ENCODE measurements around the gene STK39. TPM values are rescaled to one million over a fixed set of nuclear protein-coding genes. Genes with fewer than 3 reads are reported as not detected.
A peak's percentile ranks its signal among the peaks of the same experiment; 100 is the strongest.

STK39 gene
- total and polyA plus RNA-seq, 2 donors from 2014 or later: 15.9 to 27.1 TPM

DNA sequence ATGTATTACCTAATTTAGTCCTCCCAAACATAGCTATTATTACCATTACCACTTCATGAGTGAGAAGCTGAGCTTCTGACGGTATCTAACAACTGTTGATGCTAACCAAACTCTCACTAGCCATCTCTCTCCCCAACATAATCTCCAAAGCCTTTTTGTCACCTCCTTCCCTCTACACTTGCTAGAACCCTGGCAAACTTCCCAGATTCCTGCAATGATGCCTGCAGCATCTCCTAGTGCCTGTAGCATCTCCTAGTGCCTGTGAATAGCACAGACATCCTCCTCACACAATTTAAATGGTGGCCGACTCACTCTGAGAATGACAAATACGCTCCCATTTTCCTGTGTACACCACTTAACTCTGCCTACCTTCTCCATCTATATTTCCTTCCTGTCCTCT, 126.7 kb downstream of the STK39 start:
- Histone ChIP-seq H3K9me3 (ENCODE audit: control insufficient read depth in 2 of 3, insufficient read depth in 1 of 3, low read length in 3 of 3) (no peaks in the 10 kb centered on the region), H3K27me3 (ENCODE audit: control insufficient read depth, insufficient read depth, low read length) (no peaks in the 10 kb centered on the region), H3K27ac (ENCODE audit: low read depth in 2 of 2, low read length in 2 of 2) (no peak overlapping the region), H3K9ac (ENCODE audit: low read length in 3 of 3) (no peak overlapping the region), H3K36me3 (ENCODE audit: control insufficient read depth in 2 of 3, insufficient read depth in 3 of 3, low read length in 3 of 3) (peaks cover 0 to 2% (median 0%) of the 10 kb centered on the region in 3 donors), H3K4me3 (ENCODE audit: low read length in 3 of 3) (no peak overlapping the region), H3K4me1 (ENCODE audit: control insufficient read depth in 2 of 3, insufficient read depth in 2 of 3, low read depth in 1 of 3, low read length in 3 of 3) (no peaks in the 10 kb centered on the region)
- DNase-seq (no peak), FAIRE-seq (no peak)
- intact Hi-C loops (cut with DNase I): no loop called here
- TF ChIP-seq, protein P1, sequence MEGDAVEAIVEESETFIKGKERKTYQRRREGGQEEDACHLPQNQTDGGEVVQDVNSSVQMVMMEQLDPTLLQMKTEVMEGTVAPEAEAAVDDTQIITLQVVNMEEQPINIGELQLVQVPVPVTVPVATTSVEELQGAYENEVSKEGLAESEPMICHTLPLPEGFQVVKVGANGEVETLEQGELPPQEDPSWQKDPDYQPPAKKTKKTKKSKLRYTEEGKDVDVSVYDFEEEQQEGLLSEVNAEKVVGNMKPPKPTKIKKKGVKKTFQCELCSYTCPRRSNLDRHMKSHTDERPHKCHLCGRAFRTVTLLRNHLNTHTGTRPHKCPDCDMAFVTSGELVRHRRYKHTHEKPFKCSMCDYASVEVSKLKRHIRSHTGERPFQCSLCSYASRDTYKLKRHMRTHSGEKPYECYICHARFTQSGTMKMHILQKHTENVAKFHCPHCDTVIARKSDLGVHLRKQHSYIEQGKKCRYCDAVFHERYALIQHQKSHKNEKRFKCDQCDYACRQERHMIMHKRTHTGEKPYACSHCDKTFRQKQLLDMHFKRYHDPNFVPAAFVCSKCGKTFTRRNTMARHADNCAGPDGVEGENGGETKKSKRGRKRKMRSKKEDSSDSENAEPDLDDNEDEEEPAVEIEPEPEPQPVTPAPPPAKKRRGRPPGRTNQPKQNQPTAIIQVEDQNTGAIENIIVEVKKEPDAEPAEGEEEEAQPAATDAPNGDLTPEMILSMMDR (IDR thresholded peaks at IDR 0.05; ENCODE audit: borderline replicate concordance, extremely low read depth, insufficient read depth): no peak

DNA sequence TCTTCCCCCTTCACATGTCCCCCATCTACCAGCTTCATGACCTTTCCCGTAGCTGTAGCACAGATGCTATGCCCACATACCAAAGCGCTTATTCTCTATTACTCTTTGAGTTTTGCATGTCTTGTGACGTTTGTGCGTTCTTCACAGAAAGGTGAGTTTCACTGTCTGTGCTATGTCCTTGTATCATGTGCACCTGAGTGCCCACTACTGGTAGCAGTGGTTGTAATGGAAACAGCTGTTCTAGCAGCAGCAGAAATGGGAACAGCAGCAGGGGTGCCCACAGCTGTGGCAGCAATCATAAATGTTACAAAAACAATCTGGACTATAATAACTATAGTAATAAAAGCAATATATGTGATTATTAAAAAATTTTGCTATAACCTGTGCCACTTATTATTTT, 127.1 kb downstream of the STK39 start:
- peaks cover 0 to 5% (median 0%) of the 10 kb centered on the region in 3 donors for H3K36me3 ChIP-seq (ENCODE audit: control insufficient read depth in 2 of 3, insufficient read depth in 3 of 3, low read length in 3 of 3)
- no peak for DNase-seq
- no peaks in the 10 kb centered on the region for H3K4me1 ChIP-seq (ENCODE audit: control insufficient read depth in 2 of 3, insufficient read depth in 2 of 3, low read depth in 1 of 3, low read length in 3 of 3)
- no peaks in the 10 kb centered on the region for H3K27me3 ChIP-seq (ENCODE audit: control insufficient read depth, insufficient read depth, low read length)
- TF ChIP-seq, protein P1 (IDR thresholded peaks at IDR 0.05; ENCODE audit: borderline replicate concordance, extremely low read depth, insufficient read depth): no peak
- intact Hi-C loops (cut with DNase I): no loop called here
- H3K27ac ChIP-seq (ENCODE audit: low read depth in 2 of 2, low read length in 2 of 2): no peak overlapping the region
- no peak overlapping the region for H3K4me3 ChIP-seq (ENCODE audit: low read length in 3 of 3)
- no peak overlapping the region for H3K9ac ChIP-seq (ENCODE audit: low read length in 3 of 3)
- no peaks in the 10 kb centered on the region for H3K9me3 ChIP-seq (ENCODE audit: control insufficient read depth in 2 of 3, insufficient read depth in 1 of 3, low read length in 3 of 3)
- no peak for FAIRE-seq

DNA sequence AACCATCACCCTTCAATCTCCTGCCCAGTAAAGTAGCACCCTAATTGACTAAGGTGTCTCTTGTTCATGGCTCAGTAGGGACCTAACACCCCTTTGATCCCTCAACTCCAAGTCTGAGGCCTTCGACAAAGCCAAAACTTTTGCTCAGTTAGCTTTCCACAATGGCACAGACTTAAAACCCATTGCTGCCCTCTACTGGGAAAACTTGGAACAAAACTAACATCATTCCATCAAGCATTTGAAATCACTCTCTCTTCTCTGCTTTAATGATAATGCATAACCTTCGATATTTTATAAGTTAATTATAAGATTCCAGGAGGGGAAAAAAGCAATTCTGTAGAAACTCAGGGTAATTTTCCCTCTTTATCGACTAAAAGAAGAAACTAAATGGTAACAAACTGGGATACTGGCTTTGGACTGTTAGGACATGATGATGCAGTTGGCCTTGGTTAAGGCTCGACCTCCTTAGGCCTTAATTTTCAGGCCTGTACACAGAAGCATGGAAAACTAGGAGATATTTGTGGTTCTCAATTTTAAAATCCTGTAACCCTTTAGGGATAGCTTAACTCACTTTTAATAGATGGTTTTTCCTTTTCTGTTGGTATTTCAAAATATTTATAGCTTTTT, 127.8 kb downstream of the STK39 start:
- Histone ChIP-seq H3K9ac (ENCODE audit: low read length in 3 of 3) (peak overlapping the region in 1 of 3 donors; percentile 12), H3K27ac (ENCODE audit: low read depth in 2 of 2, low read length in 2 of 2) (peak overlapping the region in 1 of 2 donors; percentile 33), H3K4me1 (ENCODE audit: control insufficient read depth in 2 of 3, insufficient read depth in 2 of 3, low read depth in 1 of 3, low read length in 3 of 3) (no peaks in the 10 kb centered on the region), H3K36me3 (ENCODE audit: control insufficient read depth in 2 of 3, insufficient read depth in 3 of 3, low read length in 3 of 3) (peaks cover 0 to 5% (median 0%) of the 10 kb centered on the region in 3 donors), H3K9me3 (ENCODE audit: control insufficient read depth in 2 of 3, insufficient read depth in 1 of 3, low read length in 3 of 3) (no peaks in the 10 kb centered on the region), H3K4me3 (ENCODE audit: low read length in 3 of 3) (no peak overlapping the region), H3K27me3 (ENCODE audit: control insufficient read depth, insufficient read depth, low read length) (no peaks in the 10 kb centered on the region)
- intact Hi-C loops (cut with DNase I): loop anchor here (10.0 kb wide), 1 partner anchor 155 kb away; no protein-coding TSS in a partner anchor
- DNase-seq (peak in 3 of 5 donors; percentile 21 to 85 (median 81)), FAIRE-seq (no peak)
- TF ChIP-seq, protein P1 (IDR thresholded peaks at IDR 0.05; ENCODE audit: borderline replicate concordance, extremely low read depth, insufficient read depth): peak; percentile 48

Measured in kidney (tissue), 14 donors.